H9 (cell line): ENCODE data around the gene DAB1. TPM values are rescaled to one million over a fixed set of nuclear protein-coding genes. Genes with fewer than 3 reads are reported as not detected.

ENCODE experiments used
- DNase-seq: peaks from one replicate; pipeline ENCODE4 v3.0.0-alpha.2; 2017
- H2AFZ ChIP-seq: one replicate; pipeline ENCODE4 v1.6.1; 2013; ENCODE audit warnings: mild to moderate bottlenecking, low read length, control low read depth, moderate library complexity
- H2AK5ac ChIP-seq: 2 replicates; pipeline ENCODE4 v1.6.1; 2013; ENCODE audit warnings: low read length, control low read depth, mixed read lengths; ENCODE audit not compliant: insufficient read length
- H2BK120ac ChIP-seq: one replicate; pipeline ENCODE4 v1.6.1; 2013; ENCODE audit warnings: low read depth, mild to moderate bottlenecking, low read length, control low read depth, inconsistent platforms; ENCODE audit not compliant: poor library complexity, severe bottlenecking
- H2BK12ac ChIP-seq: 2 replicates; pipeline ENCODE4 v1.6.1; 2013; ENCODE audit warnings: low read length, control low read depth, mixed read lengths, low read depth; ENCODE audit not compliant: insufficient read length
- H2BK15ac ChIP-seq: 2 replicates; pipeline ENCODE4 v1.6.1; 2013; ENCODE audit warnings: low read depth, low read length, control low read depth
- H2BK20ac ChIP-seq: one replicate; pipeline ENCODE4 v1.6.1; 2013; ENCODE audit warnings: low read depth, mild to moderate bottlenecking, low read length, control low read depth, inconsistent platforms; ENCODE audit not compliant: poor library complexity, severe bottlenecking
- H2BK5ac ChIP-seq: 2 replicates; pipeline ENCODE4 v1.6.1; 2013; ENCODE audit warnings: low read length, control low read depth, mixed read lengths; ENCODE audit not compliant: insufficient read length
- H3K14ac ChIP-seq: 2 replicates; pipeline ENCODE4 v1.6.1; 2013; ENCODE audit warnings: low read length, control low read depth; ENCODE audit not compliant: insufficient read depth
- H3K18ac ChIP-seq: 2 replicates; pipeline ENCODE4 v1.6.1; 2013; ENCODE audit warnings: low read depth, mild to moderate bottlenecking, mixed read lengths, low read length, control low read depth; ENCODE audit not compliant: insufficient read length
- H3K23ac ChIP-seq: 2 replicates; pipeline ENCODE4 v1.6.1; 2013; ENCODE audit warnings: low read length, control low read depth, mixed read lengths, low read depth; ENCODE audit not compliant: insufficient read length
- H3K23me2 ChIP-seq: 2 replicates; pipeline ENCODE4 v1.6.1; 2013; ENCODE audit warnings: low read depth, mild to moderate bottlenecking, mixed read lengths, low read length, control low read depth; ENCODE audit not compliant: insufficient read length, poor library complexity, severe bottlenecking
- H3K27ac ChIP-seq: 2 replicates; pipeline ENCODE4 v1.5.1; 2013; ENCODE audit warnings: low read length, control low read depth, mixed read lengths, low read depth; ENCODE audit not compliant: insufficient read length
- H3K27me3 ChIP-seq: 2 replicates; pipeline ENCODE4 v1.6.1; 2013; ENCODE audit warnings: low read length, control low read depth, inconsistent platforms; ENCODE audit not compliant: insufficient read depth
- H3K4ac ChIP-seq: 2 replicates; pipeline ENCODE4 v1.6.1; 2013; ENCODE audit warnings: low read depth, mild to moderate bottlenecking, control low read depth, inconsistent platforms, low read length, moderate library complexity
- H3K4me1 ChIP-seq: 2 replicates; pipeline ENCODE4 v1.6.1; 2013; ENCODE audit warnings: low read length, control low read depth, inconsistent platforms; ENCODE audit not compliant: insufficient read depth
- H3K4me2 ChIP-seq: 2 replicates; pipeline ENCODE4 v1.6.1; 2013; ENCODE audit warnings: low read length, control low read depth, mixed read lengths; ENCODE audit not compliant: insufficient read length, insufficient read depth
- H3K56ac ChIP-seq: 2 replicates; pipeline ENCODE4 v1.6.1; 2013; ENCODE audit warnings: low read depth, mild to moderate bottlenecking, mixed read lengths, low read length, control low read depth; ENCODE audit not compliant: insufficient read length
- H3K79me1 ChIP-seq: 2 replicates; pipeline ENCODE4 v1.6.1; 2013; ENCODE audit warnings: low read depth, mild to moderate bottlenecking, moderate library complexity, low read length, control low read depth, inconsistent platforms; ENCODE audit not compliant: insufficient read depth, poor library complexity, severe bottlenecking
- H3K79me2 ChIP-seq: 2 replicates; pipeline ENCODE4 v1.6.1; 2013; ENCODE audit warnings: low read length, control low read depth, inconsistent platforms; ENCODE audit not compliant: insufficient read depth
- H3K9ac ChIP-seq: 2 replicates; pipeline ENCODE4 v1.6.1; 2013; ENCODE audit warnings: low read length, control low read depth, mixed read lengths; ENCODE audit not compliant: insufficient read length; ENCODE audit errors: extremely low read depth
- H3K9me3 ChIP-seq: one replicate; pipeline ENCODE4 v1.6.1; 2013; ENCODE audit warnings: low read depth, low read length, inconsistent platforms; ENCODE audit not compliant: control insufficient read depth
- H3T11ph ChIP-seq: one replicate; pipeline ENCODE4 v1.6.1; 2013; ENCODE audit warnings: mild to moderate bottlenecking, low read length, control low read depth, inconsistent platforms
- H4K20me1 ChIP-seq: one replicate; pipeline ENCODE4 v1.6.1; 2013; ENCODE audit not compliant: control insufficient read depth, insufficient read length, insufficient read depth
- H4K5ac ChIP-seq: 2 replicates; pipeline ENCODE4 v1.6.1; 2013; ENCODE audit warnings: low read depth, mild to moderate bottlenecking, mixed read lengths, low read length, control low read depth; ENCODE audit not compliant: insufficient read length
- H4K8ac ChIP-seq: replicated peaks from 2 replicates; pipeline ENCODE4 v1.6.1; 2013; ENCODE audit warnings: low read length, control low read depth, mixed read lengths, low read depth; ENCODE audit not compliant: insufficient read length
- H4K91ac ChIP-seq: 2 replicates; pipeline ENCODE4 v1.6.1; 2013; ENCODE audit warnings: low read depth, mild to moderate bottlenecking, moderate library complexity, mixed read lengths, low read length, control low read depth; ENCODE audit not compliant: insufficient read length
- H3K27ac Mint-ChIP-seq, 3 experiments: 2 replicates in 2 of 3; 3 replicates in 1 of 3; pipeline ENCODE4 v1.8.0; 2020 to 2021; ENCODE audit warnings: mixed read lengths in 3 of 3, mild to moderate bottlenecking in 1 of 3, moderate library complexity in 1 of 3
- H3K27me3 Mint-ChIP-seq: 2 replicates; pipeline ENCODE4 v1.8.0; 2021; ENCODE audit warnings: low read depth, mild to moderate bottlenecking, moderate library complexity, mixed read lengths
- H3K36me3 Mint-ChIP-seq, 3 experiments: 2 replicates in 2 of 3; 3 replicates in 1 of 3; pipeline ENCODE4 v1.8.0; 2020 to 2021; ENCODE audit warnings: low read depth in 3 of 3, mixed read lengths in 3 of 3; ENCODE audit not compliant: insufficient read depth in 1 of 3
- H3K4me1 Mint-ChIP-seq, 2 experiments: 2 replicates each; pipeline ENCODE4 v1.8.0; 2020; ENCODE audit warnings: mixed read lengths in 2 of 2
- H3K4me3 Mint-ChIP-seq, 2 experiments: 2 replicates in 1 of 2; 3 replicates in 1 of 2; pipeline ENCODE4 v1.8.0; 2020 to 2021; ENCODE audit warnings: mild to moderate bottlenecking in 2 of 2, mixed read lengths in 2 of 2, moderate library complexity in 1 of 2
- H3K9me3 Mint-ChIP-seq, 2 experiments: 2 replicates in 1 of 2; 3 replicates in 1 of 2; pipeline ENCODE4 v1.8.0; 2020; ENCODE audit warnings: mild to moderate bottlenecking in 2 of 2, mixed read lengths in 2 of 2, moderate library complexity in 1 of 2
- WGBS: extraction: QIAGEN DNeasy Blood & Tissue Kit; methylation state at CpG from one replicate; pipeline ENCODE4 v1.1.7; 2013; ENCODE audit warnings: missing lambda C conversion rate, low lambda C conversion rate, mixed read lengths; ENCODE audit not compliant: insufficient read length; ENCODE audit errors: extremely low coverage; 5-methylcytosine and 5-hydroxymethylcytosine counted together
- total RNA-seq: library from RNA; stranded (reverse); gene quantifications from 2 replicates; pipeline ENCODE4 v1.2.1, GENCODE V29; 2021
- TF ChIP-seq, protein P1 (sequence below): fragments of 200-600 bp; sonication (generic); conservative IDR thresholded peaks from 3 replicates; pipeline ENCODE4 v1.8.0; 2021; ENCODE audit warnings: antibody characterized with exemption, mild to moderate bottlenecking

The DAB1 gene
- total RNA-seq, 1 experiment from 2014 or later: 9.3 TPM

DNA sequence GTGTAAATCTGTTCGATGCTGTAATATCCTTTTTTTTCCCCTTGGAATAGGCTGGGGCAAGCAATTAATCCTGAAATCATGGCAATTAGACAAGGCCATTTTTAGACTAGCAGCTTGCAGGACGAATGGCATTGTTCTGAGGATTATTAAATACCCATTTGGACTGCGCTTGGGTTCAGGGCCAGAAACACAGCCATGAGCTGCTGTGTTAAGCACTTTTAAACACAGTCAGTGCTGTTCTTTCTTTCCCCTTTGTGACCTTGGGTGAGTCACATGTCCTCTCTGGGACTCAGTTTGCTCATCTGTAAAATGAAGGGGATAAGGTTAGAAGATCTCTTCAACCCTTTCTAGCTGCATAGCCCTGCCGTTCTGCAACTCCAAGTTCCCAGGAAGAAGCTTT is 399.4 kb downstream of the DAB1 start:
- Histone ChIP-seq H2BK120ac (no peak overlapping the region), H4K20me1 (no peaks in the 10 kb centered on the region), H4K8ac (no peak overlapping the region), H3K4me1 (no peaks in the 10 kb centered on the region), H3K23me2 (no peaks in the 10 kb centered on the region), H2BK5ac (no peak overlapping the region), H3K27me3 (no peaks in the 10 kb centered on the region), H3K9ac (no peak overlapping the region), H2AFZ (no peak overlapping the region), H3K56ac (no peak overlapping the region), H3K79me1 (no peaks in the 10 kb centered on the region), H4K91ac (no peak overlapping the region), H2BK20ac (no peak overlapping the region), H2AK5ac (no peak overlapping the region), H3K9me3 (no peaks in the 10 kb centered on the region), H3K27ac (no peak overlapping the region), H2BK15ac (no peak overlapping the region), H2BK12ac (no peak overlapping the region), H3T11ph (no peak overlapping the region), H3K23ac (no peak overlapping the region), H3K18ac (no peak overlapping the region), H3K14ac (no peak overlapping the region), H3K4ac (no peak overlapping the region), H3K79me2 (no peaks in the 10 kb centered on the region), H3K4me2 (no peak overlapping the region), H4K5ac (no peak overlapping the region)
- Mint-ChIP-seq H3K9me3 (peaks cover 16 to 17% of the 10 kb centered on the region in 2 experiments), H3K4me1 (peaks cover 10 to 11% of the 10 kb centered on the region in 2 experiments), H3K27ac (no peak overlapping the region), H3K27me3 (no peaks in the 10 kb centered on the region), H3K4me3 (no peak overlapping the region), H3K36me3 (peaks cover 7 to 21% (median 8%) of the 10 kb centered on the region in 3 experiments)
- WGBS: no CpG with 5 or more reads among the region's 4 CpGs
- no peak for DNase-seq
- TF ChIP-seq, protein P1, sequence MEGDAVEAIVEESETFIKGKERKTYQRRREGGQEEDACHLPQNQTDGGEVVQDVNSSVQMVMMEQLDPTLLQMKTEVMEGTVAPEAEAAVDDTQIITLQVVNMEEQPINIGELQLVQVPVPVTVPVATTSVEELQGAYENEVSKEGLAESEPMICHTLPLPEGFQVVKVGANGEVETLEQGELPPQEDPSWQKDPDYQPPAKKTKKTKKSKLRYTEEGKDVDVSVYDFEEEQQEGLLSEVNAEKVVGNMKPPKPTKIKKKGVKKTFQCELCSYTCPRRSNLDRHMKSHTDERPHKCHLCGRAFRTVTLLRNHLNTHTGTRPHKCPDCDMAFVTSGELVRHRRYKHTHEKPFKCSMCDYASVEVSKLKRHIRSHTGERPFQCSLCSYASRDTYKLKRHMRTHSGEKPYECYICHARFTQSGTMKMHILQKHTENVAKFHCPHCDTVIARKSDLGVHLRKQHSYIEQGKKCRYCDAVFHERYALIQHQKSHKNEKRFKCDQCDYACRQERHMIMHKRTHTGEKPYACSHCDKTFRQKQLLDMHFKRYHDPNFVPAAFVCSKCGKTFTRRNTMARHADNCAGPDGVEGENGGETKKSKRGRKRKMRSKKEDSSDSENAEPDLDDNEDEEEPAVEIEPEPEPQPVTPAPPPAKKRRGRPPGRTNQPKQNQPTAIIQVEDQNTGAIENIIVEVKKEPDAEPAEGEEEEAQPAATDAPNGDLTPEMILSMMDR: no peak
